RKO (cell line): Measurements from ENCODE around the gene TMEM229B.

Source experiments
- DNase-seq: peaks from one replicate; pipeline ENCODE4 v3.0.0-alpha.2; 2016; ENCODE audit warnings: low spot score

Gene TMEM229B

GRCh38 chr14:67423424-67423823, 65.1 kb downstream of the TMEM229B start:
- DNase-seq = no peak

- DNase-seq = no peak
Observed at GRCh38 chr14:67421356-67422224, 66.9 kb downstream of the TMEM229B start.
